SK-N-SH (cell line): Measurements from ENCODE around the gene E2F1.

Experiments
- CHD2 ChIP-seq: fragments of 150-350 bp; IDR thresholded peaks from 2 replicates; pipeline ENCODE4 v1.6.1; 2018; ENCODE audit warnings: low read length; ENCODE audit not compliant: partially characterized antibody
- CTCF ChIP-seq: fragments of 200-600 bp; sonication (generic); IDR thresholded peaks from 2 replicates; pipeline ENCODE4 v1.6.1; 2017; ENCODE audit warnings: antibody characterized with exemption, mild to moderate bottlenecking, moderate library complexity
- EZH2phosphoT487 ChIP-seq: fragments of 200-600 bp; sonication (generic); IDR thresholded peaks from 2 replicates; pipeline ENCODE4 v1.6.1; 2017; ENCODE audit warnings: low read depth, mixed run types, mild to moderate bottlenecking, antibody characterized with exemption, moderate library complexity, borderline replicate concordance
- FOSL2 ChIP-seq: IDR thresholded peaks from 2 replicates; pipeline ENCODE4 v1.4.0; 2012; ENCODE audit warnings: low read depth, mild to moderate bottlenecking, moderate library complexity, borderline replicate concordance
- GATA2 ChIP-seq: sonication (generic); formaldehyde crosslinking; IDR thresholded peaks from 2 replicates; pipeline ENCODE4 v1.5.0; 2020; ENCODE audit warnings: mild to moderate bottlenecking, missing genetic modification reagents
- POLR2AphosphoS5 ChIP-seq: IDR thresholded peaks from 2 replicates; pipeline ENCODE4 v1.6.1; 2012; ENCODE audit warnings: low read depth, low read length
- SIN3A ChIP-seq: IDR thresholded peaks from 2 replicates; pipeline ENCODE4 v1.6.1; 2012; ENCODE audit warnings: low read depth, mild to moderate bottlenecking, low read length, moderate library complexity, borderline replicate concordance
- TAF1 ChIP-seq: IDR thresholded peaks from 2 replicates; pipeline ENCODE4 v1.6.1; 2012; ENCODE audit warnings: low read depth, mild to moderate bottlenecking, low read length, moderate library complexity, borderline replicate concordance
- TCF12 ChIP-seq: IDR thresholded peaks from 2 replicates; pipeline ENCODE4 v1.4.0; 2012
- USF1 ChIP-seq: IDR thresholded peaks from 2 replicates; pipeline ENCODE4 v1.4.0; 2012; ENCODE audit warnings: low read depth, borderline replicate concordance
- ZBTB33 ChIP-seq: IDR thresholded peaks from 2 replicates; pipeline ENCODE4 v1.4.0; 2012; ENCODE audit warnings: low read depth, borderline replicate concordance

GRCh38 chr20:33710681-33711445 lies 24.7 kb upstream of the E2F1 start:
- no peak for TF ChIP-seq EZH2phosphoT487
- no peak for TF ChIP-seq TCF12
- TF ChIP-seq TAF1 = no peak
- TF ChIP-seq CTCF = no peak
- TF ChIP-seq SIN3A = no peak
- TF ChIP-seq CHD2 = no peak
- TF ChIP-seq POLR2AphosphoS5 = no peak
- TF ChIP-seq FOSL2 = no peak
- TF ChIP-seq GATA2 (CRISPR knock-in tag) = no peak
- no peak for TF ChIP-seq ZBTB33
- no peak for TF ChIP-seq USF1
